Measurements from ENCODE around the gene WNT1. TPM values are rescaled to one million over a fixed set of nuclear protein-coding genes. Genes with fewer than 3 reads are reported as not detected.
A peak's percentile ranks its signal among the peaks of the same experiment; 100 is the strongest.

The WNT1 gene
- total RNA-seq, 1 experiment from 2014 or later = not detected

DNA sequence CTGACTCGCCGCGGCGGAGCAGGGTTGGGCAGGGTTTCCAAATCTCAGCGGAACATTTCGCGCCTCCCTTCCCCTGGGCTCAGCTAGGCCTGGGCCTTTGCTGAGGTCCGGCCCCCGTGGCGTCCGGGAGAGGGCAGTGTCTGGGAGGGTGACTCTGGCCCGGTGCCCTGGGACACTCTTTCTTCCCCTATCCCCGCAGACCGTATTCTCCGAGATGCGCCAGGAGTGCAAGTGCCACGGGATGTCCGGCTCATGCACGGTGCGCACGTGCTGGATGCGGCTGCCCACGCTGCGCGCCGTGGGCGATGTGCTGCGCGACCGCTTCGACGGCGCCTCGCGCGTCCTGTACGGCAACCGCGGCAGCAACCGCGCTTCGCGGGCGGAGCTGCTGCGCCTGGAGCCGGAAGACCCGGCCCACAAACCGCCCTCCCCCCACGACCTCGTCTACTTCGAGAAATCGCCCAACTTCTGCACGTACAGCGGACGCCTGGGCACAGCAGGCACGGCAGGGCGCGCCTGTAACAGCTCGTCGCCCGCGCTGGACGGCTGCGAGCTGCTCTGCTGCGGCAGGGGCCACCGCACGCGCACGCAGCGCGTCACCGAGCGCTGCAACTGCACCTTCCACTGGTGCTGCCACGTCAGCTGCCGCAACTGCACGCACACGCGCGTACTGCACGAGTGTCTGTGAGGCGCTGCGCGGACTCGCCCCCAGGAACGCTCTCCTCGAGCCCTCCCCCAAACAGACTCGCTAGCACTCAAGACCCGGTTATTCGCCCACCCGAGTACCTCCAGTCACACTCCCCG lies 3.0 kb downstream of the WNT1 start:
- no peak for DNase-seq
- Mint-ChIP-seq H3K4me3 (ENCODE audit: low read depth, unreplicated experiment) (peak overlapping the region; percentile 61), H3K9me3 (ENCODE audit: low read depth, unreplicated experiment) (no peaks in the 10 kb centered on the region), H3K27me3 (ENCODE audit: unreplicated experiment) (peaks cover 100% of the 10 kb centered on the region), H3K4me1 (ENCODE audit: low read depth, unreplicated experiment) (peaks cover 46% of the 10 kb centered on the region), H3K36me3 (ENCODE audit: insufficient read depth, unreplicated experiment) (peaks cover 17% of the 10 kb centered on the region), H3K27ac (ENCODE audit: unreplicated experiment) (peak overlapping the region; percentile 48)
- BruUV-seq (replicated peaks) = no TSS peak
- intact Hi-C loops (cut with micrococcal nuclease; ENCODE audit: unreplicated experiment) = no loop called here
- TF ChIP-seq, protein P1, sequence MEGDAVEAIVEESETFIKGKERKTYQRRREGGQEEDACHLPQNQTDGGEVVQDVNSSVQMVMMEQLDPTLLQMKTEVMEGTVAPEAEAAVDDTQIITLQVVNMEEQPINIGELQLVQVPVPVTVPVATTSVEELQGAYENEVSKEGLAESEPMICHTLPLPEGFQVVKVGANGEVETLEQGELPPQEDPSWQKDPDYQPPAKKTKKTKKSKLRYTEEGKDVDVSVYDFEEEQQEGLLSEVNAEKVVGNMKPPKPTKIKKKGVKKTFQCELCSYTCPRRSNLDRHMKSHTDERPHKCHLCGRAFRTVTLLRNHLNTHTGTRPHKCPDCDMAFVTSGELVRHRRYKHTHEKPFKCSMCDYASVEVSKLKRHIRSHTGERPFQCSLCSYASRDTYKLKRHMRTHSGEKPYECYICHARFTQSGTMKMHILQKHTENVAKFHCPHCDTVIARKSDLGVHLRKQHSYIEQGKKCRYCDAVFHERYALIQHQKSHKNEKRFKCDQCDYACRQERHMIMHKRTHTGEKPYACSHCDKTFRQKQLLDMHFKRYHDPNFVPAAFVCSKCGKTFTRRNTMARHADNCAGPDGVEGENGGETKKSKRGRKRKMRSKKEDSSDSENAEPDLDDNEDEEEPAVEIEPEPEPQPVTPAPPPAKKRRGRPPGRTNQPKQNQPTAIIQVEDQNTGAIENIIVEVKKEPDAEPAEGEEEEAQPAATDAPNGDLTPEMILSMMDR (IDR thresholded peaks at IDR 0.05; ENCODE audit: unreplicated experiment) = no peak
- CTCF ChIA-PET = interaction anchor here (0.7 to 2.6 kb wide), 3 partner anchors 38 to 129 kb away, joined by 3 to 10 read pairs (median 4); partner anchors contain the start of gene DDX23

DNA sequence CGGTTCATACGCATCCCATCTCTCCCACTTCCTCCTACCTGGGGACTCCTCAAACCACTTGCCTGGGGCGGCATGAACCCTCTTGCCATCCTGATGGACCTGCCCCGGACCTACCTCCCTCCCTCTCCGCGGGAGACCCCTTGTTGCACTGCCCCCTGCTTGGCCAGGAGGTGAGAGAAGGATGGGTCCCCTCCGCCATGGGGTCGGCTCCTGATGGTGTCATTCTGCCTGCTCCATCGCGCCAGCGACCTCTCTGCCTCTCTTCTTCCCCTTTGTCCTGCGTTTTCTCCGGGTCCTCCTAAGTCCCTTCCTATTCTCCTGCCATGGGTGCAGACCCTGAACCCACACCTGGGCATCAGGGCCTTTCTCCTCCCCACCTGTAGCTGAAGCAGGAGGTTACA lies 3.6 kb downstream of the WNT1 start:
- H3K4me3 Mint-ChIP-seq (ENCODE audit: low read depth, unreplicated experiment) = peak overlapping the region; percentile 61
- peak overlapping the region; percentile 48 for H3K27ac Mint-ChIP-seq (ENCODE audit: unreplicated experiment)
- intact Hi-C loops (cut with micrococcal nuclease; ENCODE audit: unreplicated experiment) = no loop called here
- BruUV-seq (replicated peaks) = no TSS peak
- TF ChIP-seq, protein P1 (IDR thresholded peaks at IDR 0.05; ENCODE audit: unreplicated experiment) = no peak
- H3K27me3 Mint-ChIP-seq (ENCODE audit: unreplicated experiment) = peaks cover 100% of the 10 kb centered on the region
- H3K9me3 Mint-ChIP-seq (ENCODE audit: low read depth, unreplicated experiment) = no peaks in the 10 kb centered on the region
- DNase-seq = no peak
- peaks cover 46% of the 10 kb centered on the region for H3K4me1 Mint-ChIP-seq (ENCODE audit: low read depth, unreplicated experiment)
- CTCF ChIA-PET = interaction anchor here (0.7 to 2.6 kb wide), 2 partner anchors 38 to 129 kb away, joined by 4 to 10 read pairs; partner anchors contain the start of gene DDX23
- peaks cover 17% of the 10 kb centered on the region for H3K36me3 Mint-ChIP-seq (ENCODE audit: insufficient read depth, unreplicated experiment)

DNA sequence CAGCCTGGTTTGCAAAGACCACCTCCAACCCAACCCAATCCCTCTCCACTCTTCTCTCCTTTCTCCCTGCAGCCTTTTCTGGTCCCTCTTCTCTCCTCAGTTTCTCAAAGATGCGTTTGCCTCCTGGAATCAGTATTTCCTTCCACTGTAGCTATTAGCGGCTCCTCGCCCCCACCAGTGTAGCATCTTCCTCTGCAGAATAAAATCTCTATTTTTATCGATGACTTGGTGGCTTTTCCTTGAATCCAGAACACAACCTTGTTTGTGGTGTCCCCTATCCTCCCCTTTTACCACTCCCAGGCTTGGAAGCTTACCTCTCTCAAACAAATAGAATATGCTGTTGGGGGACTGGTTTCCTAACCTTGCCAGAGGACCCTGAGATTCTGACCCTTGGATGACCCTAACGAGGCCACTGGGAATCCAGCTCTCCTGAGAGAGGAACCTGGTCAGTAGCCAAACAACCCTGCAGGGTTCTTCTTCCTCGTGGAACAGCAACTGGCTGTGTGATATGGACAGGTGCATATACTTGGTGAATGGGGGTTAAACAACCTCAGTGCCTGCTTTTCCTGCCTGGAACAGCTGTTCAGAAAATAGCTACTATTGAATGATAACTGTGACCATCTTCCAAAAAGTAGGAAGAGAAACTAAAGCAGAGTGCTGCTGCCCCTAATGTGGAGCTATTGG lies 4.4 kb downstream of the WNT1 start:
- peaks cover 100% of the 10 kb centered on the region for H3K27me3 Mint-ChIP-seq (ENCODE audit: unreplicated experiment)
- H3K4me3 Mint-ChIP-seq (ENCODE audit: low read depth, unreplicated experiment) = no peak overlapping the region
- H3K36me3 Mint-ChIP-seq (ENCODE audit: insufficient read depth, unreplicated experiment) = peaks cover 17% of the 10 kb centered on the region
- H3K27ac Mint-ChIP-seq (ENCODE audit: unreplicated experiment) = no peak overlapping the region
- TF ChIP-seq, protein P1 (IDR thresholded peaks at IDR 0.05; ENCODE audit: unreplicated experiment) = no peak
- intact Hi-C loops (cut with micrococcal nuclease; ENCODE audit: unreplicated experiment) = no loop called here
- no TSS peak for BruUV-seq (replicated peaks)
- peaks cover 39% of the 10 kb centered on the region for H3K4me1 Mint-ChIP-seq (ENCODE audit: low read depth, unreplicated experiment)
- H3K9me3 Mint-ChIP-seq (ENCODE audit: low read depth, unreplicated experiment) = no peaks in the 10 kb centered on the region
- no peak for DNase-seq
- CTCF ChIA-PET = interaction anchor here (1.5 kb wide), 1 partner anchor 11 kb away, joined by 5 read pairs; no protein-coding TSS in a partner anchor

DNA sequence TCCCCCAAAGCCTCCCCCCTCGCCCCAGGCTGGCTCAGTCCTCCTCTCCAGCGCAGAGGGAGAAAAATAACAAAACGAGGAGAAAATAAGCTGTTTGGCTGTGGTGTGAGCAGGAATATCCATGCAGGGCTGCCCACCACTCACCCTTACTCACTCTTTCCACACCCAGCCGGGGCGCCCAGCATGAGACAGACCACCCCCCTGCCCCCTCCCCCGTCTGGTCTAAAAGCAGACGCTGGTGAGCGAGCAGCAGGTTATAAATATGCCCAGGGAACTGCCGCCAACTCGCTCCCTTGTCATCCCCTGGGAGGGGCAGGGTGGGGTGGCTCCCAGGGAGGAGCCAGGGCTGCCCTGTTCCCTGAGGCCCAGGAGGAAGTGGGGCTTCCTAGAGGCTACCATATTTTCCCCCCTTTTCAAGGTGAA lies 7.4 kb downstream of the WNT1 start:
- no peak for DNase-seq
- Mint-ChIP-seq H3K9me3 (ENCODE audit: low read depth, unreplicated experiment) (no peaks in the 10 kb centered on the region), H3K4me1 (ENCODE audit: low read depth, unreplicated experiment) (peaks cover 17% of the 10 kb centered on the region), H3K27me3 (ENCODE audit: unreplicated experiment) (peaks cover 100% of the 10 kb centered on the region), H3K4me3 (ENCODE audit: low read depth, unreplicated experiment) (no peak overlapping the region), H3K27ac (ENCODE audit: unreplicated experiment) (no peak overlapping the region), H3K36me3 (ENCODE audit: insufficient read depth, unreplicated experiment) (peaks cover 11% of the 10 kb centered on the region)
- intact Hi-C loops (cut with micrococcal nuclease; ENCODE audit: unreplicated experiment) = no loop called here
- BruUV-seq (replicated peaks) = no TSS peak
- CTCF ChIA-PET = interaction anchor here (0.6 kb wide), 1 partner anchor 39 kb away, joined by 10 read pairs; no protein-coding TSS in a partner anchor
- TF ChIP-seq, protein P1 (IDR thresholded peaks at IDR 0.05; ENCODE audit: unreplicated experiment) = no peak

Data from Calu3 (cell line).